Hematopoietic multipotent progenitor cell treated with erythropoietin and hydrocortisone succinate and interleukin-3 and kit ligand, for 15 days (in vitro differentiated cells): Measurements from ENCODE around the gene TLR5.
"Not testable (repeated sequence)": the region's sequence is repeated elsewhere in the genome, so short reads cannot be mapped to it uniquely, and the experiment has no call there.

ENCODE experiments used
- DNase-seq: peaks from one replicate; pipeline ENCODE4 v3.0.0-alpha.2; 2015; ENCODE audit warnings: low spot score

TLR5 gene

GRCh38 chr1:223142795-223143536, at the start of gene TLR5:
Gene TLR5 (minus strand): TSS chr1:223143248. CDS start chr1:223113031, 30,217 bp downstream.
- peak; percentile 73 for DNase-seq

- DNase-seq, result no peak
These were observed 47.1 kb upstream of the TLR5 start for GRCh38 chr1:223189903-223190724.

- no peak for DNase-seq
These were observed 46.5 kb upstream of the TLR5 start for GRCh38 chr1:223189525-223189902.

GRCh38 chr1:223188618-223189356, 45.7 kb upstream of the TLR5 start:
- no peak for DNase-seq

GRCh38 chr1:223186800-223187199, 43.8 kb upstream of the TLR5 start:
- no peak for DNase-seq

- DNase-seq, result no peak
These were observed 40.3 kb upstream of the TLR5 start for GRCh38 chr1:223183268-223183862.

- DNase-seq, result no peak
These were observed 37.8 kb upstream of the TLR5 start for GRCh38 chr1:223180731-223181321.

GRCh38 chr1:223179786-223180185, 36.7 kb upstream of the TLR5 start:
- DNase-seq, result no peak

GRCh38 chr1:223179280-223179679, 36.2 kb upstream of the TLR5 start:
- DNase-seq, result no peak

GRCh38 chr1:223177681-223178080, 34.6 kb upstream of the TLR5 start:
- no peak for DNase-seq

- no peak for DNase-seq
These were observed 33.4 kb upstream of the TLR5 start for GRCh38 chr1:223176437-223176836.

GRCh38 chr1:223175633-223176032, 32.6 kb upstream of the TLR5 start:
- no peak for DNase-seq

- no peak for DNase-seq
These were observed 32.0 kb upstream of the TLR5 start for GRCh38 chr1:223175032-223175431.

- not testable (repeated sequence) for DNase-seq
These were observed 26.4 kb upstream of the TLR5 start for GRCh38 chr1:223169458-223169857.

- DNase-seq, result no peak
These were observed 18.3 kb upstream of the TLR5 start for GRCh38 chr1:223161321-223161720.

- DNase-seq, result no peak
These were observed 13.3 kb upstream of the TLR5 start for GRCh38 chr1:223156343-223156742.

- DNase-seq, result no peak
These were observed 12.1 kb upstream of the TLR5 start for GRCh38 chr1:223155153-223155552.

- no peak for DNase-seq
These were observed 10.4 kb upstream of the TLR5 start for GRCh38 chr1:223153177-223154119.

GRCh38 chr1:223152399-223152798, 9.4 kb upstream of the TLR5 start:
- DNase-seq, result no peak

- DNase-seq, result no peak
These were observed 7.4 kb upstream of the TLR5 start for GRCh38 chr1:223150443-223150842.

- DNase-seq, result no peak
These were observed 4.8 kb upstream of the TLR5 start for GRCh38 chr1:223147873-223148272.
